ENCODE data around the gene EIF3L.

EIF3L gene

GRCh38 chr22:37906364-37907008 lies 57.3 kb downstream of the EIF3L start:
- peak; percentile 18 for DNase-seq

- no peak for DNase-seq
Observed at GRCh38 chr22:37907036-37907954, 58.1 kb downstream of the EIF3L start.

GRCh38 chr22:37909766-37910165 lies 60.5 kb downstream of the EIF3L start:
- DNase-seq: no peak

GRCh38 chr22:37910890-37911672 lies 61.9 kb downstream of the EIF3L start:
- no peak for DNase-seq

- no peak for DNase-seq
Observed at GRCh38 chr22:37911697-37912096, 62.5 kb downstream of the EIF3L start.

- no peak for DNase-seq
Observed at GRCh38 chr22:37912171-37912570, 63.0 kb downstream of the EIF3L start.

GRCh38 chr22:37913233-37913721 lies 64.1 kb downstream of the EIF3L start:
- DNase-seq: no peak

- no peak for DNase-seq
Observed at GRCh38 chr22:37916311-37916710, 67.1 kb downstream of the EIF3L start.

GRCh38 chr22:37917874-37918548 lies 68.8 kb downstream of the EIF3L start:
- DNase-seq: no peak

GRCh38 chr22:37918580-37919270 lies 69.5 kb downstream of the EIF3L start:
- no peak for DNase-seq

- DNase-seq: no peak
Observed at GRCh38 chr22:37920126-37920525, 70.9 kb downstream of the EIF3L start.

- no peak for DNase-seq
Observed at GRCh38 chr22:37922191-37922590, 73.0 kb downstream of the EIF3L start.

GRCh38 chr22:37923927-37924326 lies 74.7 kb downstream of the EIF3L start:
- no peak for DNase-seq

GRCh38 chr22:37924386-37925065 lies 75.3 kb downstream of the EIF3L start:
- no peak for DNase-seq

GRCh38 chr22:37925330-37925729 lies 76.1 kb downstream of the EIF3L start:
- no peak for DNase-seq

GRCh38 chr22:37925767-37926166 lies 76.5 kb downstream of the EIF3L start:
- DNase-seq: no peak

- no peak for DNase-seq
Observed at GRCh38 chr22:37926358-37926757, 77.1 kb downstream of the EIF3L start.

GRCh38 chr22:37926771-37927636 lies 77.8 kb downstream of the EIF3L start:
- no peak for DNase-seq

GRCh38 chr22:37927637-37927936 lies 78.4 kb downstream of the EIF3L start:
- DNase-seq: no peak

- no peak for DNase-seq
Observed at GRCh38 chr22:37929390-37929789, 80.2 kb downstream of the EIF3L start.
